ENCODE results near the gene HFM1. TPM values are rescaled to one million over a fixed set of nuclear protein-coding genes. Genes with fewer than 3 reads are reported as not detected.

HFM1 gene
- total RNA-seq, 2 experiments from 2014 or later, result 1.3 to 1.4 TPM

- Histone ChIP-seq H3K4me1 (ENCODE audit: insufficient read depth, low read length, poor library complexity, severe bottlenecking) (no peaks in the 10 kb centered on the region), H3K9me3 (ENCODE audit: low read length) (no peaks in the 10 kb centered on the region), H3K79me2 (ENCODE audit: insufficient read depth, low read depth, low read length) (no peaks in the 10 kb centered on the region), H3K27ac (ENCODE audit: low read depth, low read length, poor library complexity, severe bottlenecking) (no peak overlapping the region), H3K4me3 (ENCODE audit: low read depth, low read length, poor library complexity, severe bottlenecking) (no peak overlapping the region), H3K4me2 (ENCODE audit: low read length) (no peak overlapping the region), H3K9me2 (ENCODE audit: insufficient read depth, low read length) (no peaks in the 10 kb centered on the region), H4K20me1 (ENCODE audit: insufficient read depth, low read length) (no peaks in the 10 kb centered on the region), H2AFZ (ENCODE audit: low read length) (no peak overlapping the region), H3K36me3 (ENCODE audit: insufficient read depth, low read length) (no peaks in the 10 kb centered on the region)
- intact Hi-C loops (cut with micrococcal nuclease; ENCODE audit: unreplicated experiment), result no loop called here
- TF ChIP-seq EZH2phosphoT487 (IDR thresholded peaks at IDR 0.05; ENCODE audit: borderline replicate concordance, low read depth, low read length) (no peak), CTCF (conservative IDR thresholded peaks at IDR 0.05; ENCODE audit: low read length) (no peak)
- ChIA-PET POLR2A (no interaction called here), CTCF (ENCODE audit: unreplicated experiment) (no interaction called here)
- no TSS peak for BruUV-seq (replicated peaks)
- no peak for DNase-seq (ENCODE audit: low spot score)
These were observed 66.1 kb downstream of the HFM1 start for GRCh38 chr1:91338501-91338900.

GRCh38 chr1:91335603-91336002 lies 69.0 kb downstream of the HFM1 start:
- Histone ChIP-seq H3K27ac (ENCODE audit: low read depth, low read length, poor library complexity, severe bottlenecking) (no peak overlapping the region), H3K36me3 (ENCODE audit: insufficient read depth, low read length) (no peaks in the 10 kb centered on the region), H3K4me1 (ENCODE audit: insufficient read depth, low read length, poor library complexity, severe bottlenecking) (no peaks in the 10 kb centered on the region), H3K9me3 (ENCODE audit: low read length) (no peaks in the 10 kb centered on the region), H4K20me1 (ENCODE audit: insufficient read depth, low read length) (no peaks in the 10 kb centered on the region), H3K9me2 (ENCODE audit: insufficient read depth, low read length) (no peaks in the 10 kb centered on the region), H2AFZ (ENCODE audit: low read length) (no peak overlapping the region), H3K79me2 (ENCODE audit: insufficient read depth, low read depth, low read length) (no peaks in the 10 kb centered on the region), H3K4me2 (ENCODE audit: low read length) (no peak overlapping the region), H3K4me3 (ENCODE audit: low read depth, low read length, poor library complexity, severe bottlenecking) (no peak overlapping the region)
- no peak for TF ChIP-seq CTCF (conservative IDR thresholded peaks at IDR 0.05; ENCODE audit: low read length)
- no peak for TF ChIP-seq EZH2phosphoT487 (IDR thresholded peaks at IDR 0.05; ENCODE audit: borderline replicate concordance, low read depth, low read length)
- BruUV-seq (replicated peaks), result no TSS peak
- DNase-seq (ENCODE audit: low spot score), result no peak
- ChIA-PET POLR2A (no interaction called here), CTCF (ENCODE audit: unreplicated experiment) (no interaction called here)
- intact Hi-C loops (cut with micrococcal nuclease; ENCODE audit: unreplicated experiment), result no loop called here

DNA sequence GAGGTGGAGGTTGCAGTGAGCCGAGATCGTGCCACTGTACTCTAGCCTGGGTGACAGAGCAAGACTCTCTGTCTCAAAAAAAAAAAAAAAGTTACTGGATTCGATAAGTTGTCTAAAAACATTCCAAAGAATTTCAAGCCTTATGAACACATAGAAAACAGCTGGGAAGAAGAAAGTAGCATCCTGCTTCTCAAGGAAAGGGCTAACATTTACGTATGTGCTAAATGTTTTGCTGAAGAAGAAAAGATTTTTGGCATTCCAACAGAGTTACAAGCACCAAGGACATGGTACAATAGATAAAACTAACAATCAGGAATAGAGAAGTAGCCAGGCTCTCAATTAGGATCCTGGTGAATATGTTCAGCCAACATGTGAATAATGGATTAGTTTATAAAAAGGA lies 69.8 kb downstream of the HFM1 start:
- Histone ChIP-seq H4K20me1 (ENCODE audit: insufficient read depth, low read length) (no peaks in the 10 kb centered on the region), H3K36me3 (ENCODE audit: insufficient read depth, low read length) (no peaks in the 10 kb centered on the region), H3K27ac (ENCODE audit: low read depth, low read length, poor library complexity, severe bottlenecking) (no peak overlapping the region), H3K4me2 (ENCODE audit: low read length) (no peak overlapping the region), H3K9me2 (ENCODE audit: insufficient read depth, low read length) (no peaks in the 10 kb centered on the region), H3K79me2 (ENCODE audit: insufficient read depth, low read depth, low read length) (no peaks in the 10 kb centered on the region), H2AFZ (ENCODE audit: low read length) (no peak overlapping the region), H3K9me3 (ENCODE audit: low read length) (no peaks in the 10 kb centered on the region), H3K4me3 (ENCODE audit: low read depth, low read length, poor library complexity, severe bottlenecking) (no peak overlapping the region), H3K4me1 (ENCODE audit: insufficient read depth, low read length, poor library complexity, severe bottlenecking) (no peaks in the 10 kb centered on the region)
- intact Hi-C loops (cut with micrococcal nuclease; ENCODE audit: unreplicated experiment), result no loop called here
- TF ChIP-seq CTCF (conservative IDR thresholded peaks at IDR 0.05; ENCODE audit: low read length) (no peak), EZH2phosphoT487 (IDR thresholded peaks at IDR 0.05; ENCODE audit: borderline replicate concordance, low read depth, low read length) (no peak)
- POLR2A ChIA-PET, result no interaction called here
- CTCF ChIA-PET (ENCODE audit: unreplicated experiment), result no interaction called here
- BruUV-seq (replicated peaks), result no TSS peak
- DNase-seq (ENCODE audit: low spot score), result no peak

Data from OCI-LY7 (cell line).